SU-DHL-6 (cell line): ENCODE measurements around the gene SMARCD3.

Experiments used
- H2AFZ ChIP-seq: fragments of 200-600 bp; sonication (generic); 2 replicates; pipeline ENCODE4 v1.6.1; 2014; ENCODE audit warnings: low read depth, mild to moderate bottlenecking, moderate library complexity, mixed read lengths, antibody characterized with exemption, low read length; ENCODE audit not compliant: severe bottlenecking
- H3F3A ChIP-seq: fragments of 200-600 bp; shearing (Covaris generic); 2 replicates; pipeline ENCODE4 v1.6.0; 2016; ENCODE audit warnings: antibody characterized with exemption, mild to moderate bottlenecking; ENCODE audit not compliant: insufficient read depth
- H3K27ac ChIP-seq: fragments of 200-600 bp; sonication (generic); 2 replicates; pipeline ENCODE4 v1.5.1; 2016; ENCODE audit warnings: low read depth, mild to moderate bottlenecking, low read length, moderate library complexity, mixed read lengths
- H3K27me3 ChIP-seq: fragments of 200-600 bp; sonication (generic), shearing (Covaris generic); 2 replicates; pipeline ENCODE4 v1.6.0; 2014; ENCODE audit warnings: mild to moderate bottlenecking, low read length
- H3K36me3 ChIP-seq: fragments of 200-600 bp; sonication (generic); 2 replicates; pipeline ENCODE4 v1.6.1; 2014; ENCODE audit warnings: mild to moderate bottlenecking, low read length, mixed read lengths
- H3K4me2 ChIP-seq: fragments of 300-600, 200-600 bp; shearing (Covaris generic), sonication (generic); 2 replicates; pipeline ENCODE4 v1.6.0; 2014; ENCODE audit warnings: low read length, low read depth, mild to moderate bottlenecking; ENCODE audit not compliant: poor library complexity, severe bottlenecking
- H3K4me3 ChIP-seq: fragments of 200-600 bp; sonication (generic); 2 replicates; pipeline ENCODE4 v1.5.1; 2014; ENCODE audit warnings: antibody characterized with exemption, low read length, mild to moderate bottlenecking, mixed read lengths; ENCODE audit not compliant: insufficient read depth, poor library complexity, severe bottlenecking
- H3K79me2 ChIP-seq: fragments of 200-600 bp; sonication (generic); 2 replicates; pipeline ENCODE4 v1.6.1; 2014; ENCODE audit warnings: mild to moderate bottlenecking, low read length, moderate library complexity; ENCODE audit not compliant: insufficient read depth
- H3K9ac ChIP-seq: fragments of 200-600 bp; sonication (generic); 2 replicates; pipeline ENCODE4 v1.7.0; 2014; ENCODE audit warnings: mild to moderate bottlenecking, low read length
- H3K9me2 ChIP-seq: fragments of 200-600 bp; sonication (generic); replicated peaks from 2 replicates; pipeline ENCODE4 v1.6.1; 2014; ENCODE audit warnings: low read length; ENCODE audit not compliant: insufficient read depth
- H3K9me3 ChIP-seq: fragments of 200-600 bp; sonication (generic); 2 replicates; pipeline ENCODE4 v1.6.1; 2014; ENCODE audit warnings: low read length, mixed read lengths; ENCODE audit not compliant: insufficient read depth
- H4K20me1 ChIP-seq: fragments of 200-600 bp; sonication (generic); 2 replicates; pipeline ENCODE4 v1.6.1; 2014; ENCODE audit warnings: low read depth, mild to moderate bottlenecking, antibody characterized with exemption, low read length, moderate library complexity, mixed read lengths
- CTCF ChIP-seq: fragments of 200-600 bp; sonication (generic); IDR thresholded peaks from one replicate; pipeline ENCODE4 v1.5.1; 2017; ENCODE audit warnings: antibody characterized with exemption, mild to moderate bottlenecking, low read length, moderate library complexity; ENCODE audit not compliant: insufficient read depth, poor library complexity, severe bottlenecking
- EZH2phosphoT487 ChIP-seq: fragments of 200-600 bp; sonication (generic), shearing (Covaris generic); conservative IDR thresholded peaks from 2 replicates; pipeline ENCODE4 v1.6.1; 2018; ENCODE audit warnings: mild to moderate bottlenecking, antibody characterized with exemption, low read length, moderate library complexity, mixed read lengths

Gene SMARCD3

GRCh38 chr7:151207315-151207714, 41.2 kb downstream of the SMARCD3 start:
- Histone ChIP-seq H3K9me2 (no peaks in the 10 kb centered on the region), H3F3A (no peaks in the 10 kb centered on the region), H3K9ac (no peak overlapping the region), H3K27me3 (no peaks in the 10 kb centered on the region), H4K20me1 (no peaks in the 10 kb centered on the region), H3K79me2 (no peaks in the 10 kb centered on the region), H3K9me3 (no peaks in the 10 kb centered on the region), H3K27ac (no peak overlapping the region), H3K36me3 (no peaks in the 10 kb centered on the region), H2AFZ (no peak overlapping the region), H3K4me2 (no peak overlapping the region), H3K4me3 (no peak overlapping the region)
- TF ChIP-seq CTCF (no peak), EZH2phosphoT487 (no peak)

- H3K9ac ChIP-seq, result no peak overlapping the region
- no peaks in the 10 kb centered on the region for H4K20me1 ChIP-seq
- no peaks in the 10 kb centered on the region for H3K9me2 ChIP-seq
- no peaks in the 10 kb centered on the region for H3K27me3 ChIP-seq
- no peak overlapping the region for H3K4me3 ChIP-seq
- no peak overlapping the region for H3K27ac ChIP-seq
- no peaks in the 10 kb centered on the region for H3F3A ChIP-seq
- H3K79me2 ChIP-seq, result no peaks in the 10 kb centered on the region
- no peaks in the 10 kb centered on the region for H3K9me3 ChIP-seq
- H3K36me3 ChIP-seq, result no peaks in the 10 kb centered on the region
- TF ChIP-seq EZH2phosphoT487, result no peak
- no peak for TF ChIP-seq CTCF
- H2AFZ ChIP-seq, result no peak overlapping the region
- no peak overlapping the region for H3K4me2 ChIP-seq
Measured at GRCh38 chr7:151206914-151207313, 41.6 kb downstream of the SMARCD3 start.

- TF ChIP-seq EZH2phosphoT487 (no peak), CTCF (no peak)
- H2AFZ ChIP-seq, result no peak overlapping the region
- no peaks in the 10 kb centered on the region for H3K9me3 ChIP-seq
- H3K27ac ChIP-seq, result no peak overlapping the region
- H3K27me3 ChIP-seq, result no peaks in the 10 kb centered on the region
- H3K79me2 ChIP-seq, result no peaks in the 10 kb centered on the region
- H3K4me2 ChIP-seq, result no peak overlapping the region
- H4K20me1 ChIP-seq, result no peaks in the 10 kb centered on the region
- H3K9ac ChIP-seq, result no peak overlapping the region
- no peaks in the 10 kb centered on the region for H3K9me2 ChIP-seq
- no peaks in the 10 kb centered on the region for H3F3A ChIP-seq
- no peak overlapping the region for H3K4me3 ChIP-seq
- H3K36me3 ChIP-seq, result no peaks in the 10 kb centered on the region
Measured at GRCh38 chr7:151205730-151206129, 42.8 kb downstream of the SMARCD3 start.
